HepG2 (cell line): Measurements from ENCODE around the gene MVP. TPM values are rescaled to one million over a fixed set of nuclear protein-coding genes. Genes with fewer than 3 reads are reported as not detected.
A peak's percentile ranks its signal among the peaks of the same experiment; 100 is the strongest.

Source experiments
- ARNTL ChIP-seq: sonication (generic); formaldehyde crosslinking; IDR thresholded peaks from 2 replicates; pipeline ENCODE4 v1.4.0; 2020; ENCODE audit warnings: mild to moderate bottlenecking, missing genetic modification reagents
- ERF ChIP-seq: IDR thresholded peaks from 2 replicates; pipeline ENCODE4 v1.6.1; 2018; ENCODE audit warnings: missing biosample characterization, missing genetic modification reagents
- FOXO4 ChIP-seq: sonication (generic); formaldehyde crosslinking; conservative IDR thresholded peaks from 2 replicates; pipeline ENCODE4 v1.8.1; 2023; ENCODE audit warnings: missing genetic modification reagents
- HOXA7 ChIP-seq: sonication (generic); formaldehyde crosslinking; IDR thresholded peaks from 2 replicates; pipeline ENCODE4 v1.8.1; 2022; ENCODE audit warnings: mild to moderate bottlenecking, missing genetic modification reagents, moderate library complexity
- KDM5A ChIP-seq: fragments of 200-600 bp; sonication (generic); IDR thresholded peaks from 2 replicates; pipeline ENCODE4 v1.7.0; 2018; ENCODE audit warnings: antibody characterized with exemption, mild to moderate bottlenecking, low read length, borderline replicate concordance
- MED1 ChIP-seq: sonication (generic); formaldehyde crosslinking; IDR thresholded peaks from 2 replicates; pipeline ENCODE4 v1.4.0; 2020; ENCODE audit warnings: missing genetic modification reagents
- PCBP1 ChIP-seq: fragments of 200-400 bp; formaldehyde crosslinking; IDR thresholded peaks from 2 replicates; pipeline ENCODE4 v1.6.1; 2017; ENCODE audit warnings: mild to moderate bottlenecking, low read depth, low read length, borderline replicate concordance
- PCBP2 ChIP-seq: fragments of 200-400 bp; formaldehyde crosslinking; optimal IDR thresholded peaks from 2 replicates; pipeline ENCODE3; 2018; ENCODE audit warnings: low read length, low read depth; ENCODE audit not compliant: poor library complexity, severe bottlenecking
- STAG1 ChIP-seq: sonication (generic); formaldehyde crosslinking; IDR thresholded peaks from 2 replicates; pipeline ENCODE4 v1.4.0; 2020; ENCODE audit warnings: missing genetic modification reagents
- TAF1 ChIP-seq: sonication (generic); formaldehyde crosslinking; IDR thresholded peaks from 2 replicates; pipeline ENCODE4 v1.4.0; 2020; ENCODE audit warnings: missing genetic modification reagents
- TBX2 ChIP-seq: sonication (generic); formaldehyde crosslinking; IDR thresholded peaks from 2 replicates; pipeline ENCODE4 v1.5.0; 2020; ENCODE audit warnings: missing genetic modification reagents, mild to moderate bottlenecking, borderline replicate concordance
- TFDP2 ChIP-seq: sonication (generic); formaldehyde crosslinking; IDR thresholded peaks from 2 replicates; pipeline ENCODE4 v1.4.0; 2020; ENCODE audit warnings: missing genetic modification reagents
- THAP11 ChIP-seq: IDR thresholded peaks from 2 replicates; pipeline ENCODE4 v1.6.1; 2016; ENCODE audit warnings: missing biosample characterization, missing genetic modification reagents
- ZFP1 ChIP-seq: IDR thresholded peaks from 2 replicates; pipeline ENCODE4 v1.6.1; 2016
- ZKSCAN5 ChIP-seq: sonication (generic); formaldehyde crosslinking; IDR thresholded peaks from 2 replicates; pipeline ENCODE4 v1.5.1; 2020; ENCODE audit warnings: mild to moderate bottlenecking, missing genetic modification reagents
- ZNF101 ChIP-seq: sonication (generic); formaldehyde crosslinking; IDR thresholded peaks from 2 replicates; pipeline ENCODE4 v1.4.0; 2020; ENCODE audit warnings: mild to moderate bottlenecking, low read depth, missing genetic modification reagents, borderline replicate concordance
- ZNF274 ChIP-seq: sonication (generic); formaldehyde crosslinking; IDR thresholded peaks from 2 replicates; pipeline ENCODE4 v1.5.1; 2020; ENCODE audit warnings: mild to moderate bottlenecking, missing genetic modification reagents
- ZNF333 ChIP-seq: sonication (generic); formaldehyde crosslinking; IDR thresholded peaks from 2 replicates; pipeline ENCODE4 v1.4.0; 2020; ENCODE audit warnings: mild to moderate bottlenecking, missing genetic modification reagents, borderline replicate concordance
- ZNF883 ChIP-seq: sonication (generic); formaldehyde crosslinking; IDR thresholded peaks from 2 replicates; pipeline ENCODE4 v1.5.1; 2020; ENCODE audit warnings: mild to moderate bottlenecking, missing genetic modification reagents; ENCODE audit errors: not compliant biosample characterization
- polyA plus RNA-seq, 8 experiments: library from polyadenylated mRNA; depleted of rRNA in 3 of 8; stranded (reverse) in 7 of 8; unstranded in 1 of 8; fragments of >200 nt; fragmentation: Illumina TruSeq in 4 of 8; extraction: Trizol in 4 of 8; gene quantifications; 2 replicates each; pipeline versions ENCODE4 v1.2.1 to v1.2.3, GENCODE V29; 2011 to 2016; ENCODE audit warnings: low read depth in 4 of 8, missing spikeins in 1 of 8, mixed read lengths in 1 of 8; ENCODE audit not compliant: insufficient read depth in 1 of 8
- total RNA-seq, 5 experiments: library from RNA; depleted of rRNA; stranded (reverse); fragments of >200 nt; fragmentation: Illumina TruSeq; extraction: Trizol; gene quantifications; 2 replicates each; pipeline ENCODE4 v1.2.3, GENCODE V29; 2016; ENCODE audit warnings: low read depth in 1 of 5
- TF ChIP-seq, protein P1 (sequence below): sonication (generic); formaldehyde crosslinking; IDR thresholded peaks from 2 replicates; pipeline ENCODE4 v1.5.1; 2020; ENCODE audit warnings: mild to moderate bottlenecking, missing genetic modification reagents, borderline replicate concordance
- TF ChIP-seq, protein P2 (sequence below): sonication (generic); formaldehyde crosslinking; IDR thresholded peaks from 2 replicates; pipeline ENCODE4 v1.5.0; 2020; ENCODE audit warnings: mild to moderate bottlenecking, low read depth, missing genetic modification reagents, borderline replicate concordance

Gene MVP
- total and polyA plus RNA-seq, 2 of the 13 experiments (the other 11 are each of a cell fraction or from before 2014, with no cell fraction given), result 22.9 to 43.5 TPM

DNA sequence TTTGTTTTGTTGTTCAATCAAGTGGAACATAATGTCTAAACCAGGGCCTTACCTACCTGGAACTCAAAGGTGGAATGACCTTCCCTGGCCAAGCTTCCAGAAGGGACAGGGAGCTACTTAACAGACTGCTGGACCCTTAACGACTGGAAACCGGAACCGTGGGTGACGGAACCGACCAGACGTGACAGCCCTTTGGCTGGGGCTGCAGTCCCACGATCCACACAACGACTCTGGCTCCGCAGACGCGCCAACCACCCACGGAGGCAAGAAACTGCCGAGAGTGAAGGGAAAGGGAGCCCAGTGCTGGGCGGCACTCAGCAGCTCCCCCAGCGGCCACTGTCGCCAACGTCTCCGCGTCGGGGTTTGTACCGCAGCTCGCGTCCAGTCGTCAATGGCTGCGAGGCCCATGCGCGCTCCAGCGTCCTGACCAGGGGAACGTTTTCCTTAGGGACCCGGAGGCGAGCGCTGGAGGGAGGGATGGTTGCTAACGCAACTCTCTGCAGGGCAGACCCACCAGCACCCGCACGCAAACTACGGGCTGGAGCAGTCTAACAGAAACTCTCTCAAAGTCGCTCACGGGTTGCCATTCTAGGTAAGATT is 35.3 kb upstream of the MVP start (continued):
- TF ChIP-seq, protein P1, sequence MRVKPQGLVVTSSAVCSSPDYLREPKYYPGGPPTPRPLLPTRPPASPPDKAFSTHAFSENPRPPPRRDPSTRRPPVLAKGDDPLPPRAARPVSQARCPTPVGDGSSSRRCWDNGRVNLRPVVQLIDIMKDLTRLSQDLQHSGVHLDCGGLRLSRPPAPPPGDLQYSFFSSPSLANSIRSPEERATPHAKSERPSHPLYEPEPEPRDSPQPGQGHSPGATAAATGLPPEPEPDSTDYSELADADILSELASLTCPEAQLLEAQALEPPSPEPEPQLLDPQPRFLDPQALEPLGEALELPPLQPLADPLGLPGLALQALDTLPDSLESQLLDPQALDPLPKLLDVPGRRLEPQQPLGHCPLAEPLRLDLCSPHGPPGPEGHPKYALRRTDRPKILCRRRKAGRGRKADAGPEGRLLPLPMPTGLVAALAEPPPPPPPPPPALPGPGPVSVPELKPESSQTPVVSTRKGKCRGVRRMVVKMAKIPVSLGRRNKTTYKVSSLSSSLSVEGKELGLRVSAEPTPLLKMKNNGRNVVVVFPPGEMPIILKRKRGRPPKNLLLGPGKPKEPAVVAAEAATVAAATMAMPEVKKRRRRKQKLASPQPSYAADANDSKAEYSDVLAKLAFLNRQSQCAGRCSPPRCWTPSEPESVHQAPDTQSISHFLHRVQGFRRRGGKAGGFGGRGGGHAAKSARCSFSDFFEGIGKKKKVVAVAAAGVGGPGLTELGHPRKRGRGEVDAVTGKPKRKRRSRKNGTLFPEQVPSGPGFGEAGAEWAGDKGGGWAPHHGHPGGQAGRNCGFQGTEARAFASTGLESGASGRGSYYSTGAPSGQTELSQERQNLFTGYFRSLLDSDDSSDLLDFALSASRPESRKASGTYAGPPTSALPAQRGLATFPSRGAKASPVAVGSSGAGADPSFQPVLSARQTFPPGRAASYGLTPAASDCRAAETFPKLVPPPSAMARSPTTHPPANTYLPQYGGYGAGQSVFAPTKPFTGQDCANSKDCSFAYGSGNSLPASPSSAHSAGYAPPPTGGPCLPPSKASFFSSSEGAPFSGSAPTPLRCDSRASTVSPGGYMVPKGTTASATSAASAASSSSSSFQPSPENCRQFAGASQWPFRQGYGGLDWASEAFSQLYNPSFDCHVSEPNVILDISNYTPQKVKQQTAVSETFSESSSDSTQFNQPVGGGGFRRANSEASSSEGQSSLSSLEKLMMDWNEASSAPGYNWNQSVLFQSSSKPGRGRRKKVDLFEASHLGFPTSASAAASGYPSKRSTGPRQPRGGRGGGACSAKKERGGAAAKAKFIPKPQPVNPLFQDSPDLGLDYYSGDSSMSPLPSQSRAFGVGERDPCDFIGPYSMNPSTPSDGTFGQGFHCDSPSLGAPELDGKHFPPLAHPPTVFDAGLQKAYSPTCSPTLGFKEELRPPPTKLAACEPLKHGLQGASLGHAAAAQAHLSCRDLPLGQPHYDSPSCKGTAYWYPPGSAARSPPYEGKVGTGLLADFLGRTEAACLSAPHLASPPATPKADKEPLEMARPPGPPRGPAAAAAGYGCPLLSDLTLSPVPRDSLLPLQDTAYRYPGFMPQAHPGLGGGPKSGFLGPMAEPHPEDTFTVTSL, result no peak
- TF ChIP-seq FOXO4 (CRISPR knock-in tag), result no peak
- TF ChIP-seq PCBP2, result no peak
- peak; percentile 86 for TF ChIP-seq ZNF883
- no peak for TF ChIP-seq ZNF333 (CRISPR knock-in tag)
- no peak for TF ChIP-seq PCBP1
- TF ChIP-seq TBX2 (CRISPR knock-in tag), result peak; percentile 79
- no peak for TF ChIP-seq ZKSCAN5 (CRISPR knock-in tag)
- peak; percentile 55; the same call in 1 of the 2 replicates for TF ChIP-seq MED1
- TF ChIP-seq TFDP2 (CRISPR knock-in tag), result peak; percentile 76
- TF ChIP-seq ZNF101 (CRISPR knock-in tag), result no peak
- peak; percentile 82 for TF ChIP-seq STAG1 (CRISPR knock-in tag)
- TF ChIP-seq ERF (CRISPR knock-in tag), result peak; percentile 86; the same call in 1 of the 2 replicates
- 0 out of 2 replicates have a peak, but pooled peaks have one; percentile 23 for TF ChIP-seq ZFP1 (CRISPR knock-in tag)
- peak; percentile 70 for TF ChIP-seq THAP11
- TF ChIP-seq, protein P2, sequence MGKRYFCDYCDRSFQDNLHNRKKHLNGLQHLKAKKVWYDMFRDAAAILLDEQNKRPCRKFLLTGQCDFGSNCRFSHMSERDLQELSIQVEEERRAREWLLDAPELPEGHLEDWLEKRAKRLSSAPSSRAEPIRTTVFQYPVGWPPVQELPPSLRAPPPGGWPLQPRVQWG, result no peak
- TF ChIP-seq ARNTL (CRISPR knock-in tag), result no peak
- TF ChIP-seq ZNF274 (CRISPR knock-in tag), result peak; percentile 88; the same call in 1 of the 2 replicates
- no peak for TF ChIP-seq KDM5A
- TF ChIP-seq HOXA7 (CRISPR knock-in tag), result no peak
- peak; percentile 34; the same call in 1 of the 2 replicates for TF ChIP-seq TAF1
